Measurements from ENCODE around the gene SP5.
"Not testable (repeated sequence)": the region's sequence is repeated elsewhere in the genome, so short reads cannot be mapped to it uniquely, and the experiment has no call there.

The SP5 gene

DNA sequence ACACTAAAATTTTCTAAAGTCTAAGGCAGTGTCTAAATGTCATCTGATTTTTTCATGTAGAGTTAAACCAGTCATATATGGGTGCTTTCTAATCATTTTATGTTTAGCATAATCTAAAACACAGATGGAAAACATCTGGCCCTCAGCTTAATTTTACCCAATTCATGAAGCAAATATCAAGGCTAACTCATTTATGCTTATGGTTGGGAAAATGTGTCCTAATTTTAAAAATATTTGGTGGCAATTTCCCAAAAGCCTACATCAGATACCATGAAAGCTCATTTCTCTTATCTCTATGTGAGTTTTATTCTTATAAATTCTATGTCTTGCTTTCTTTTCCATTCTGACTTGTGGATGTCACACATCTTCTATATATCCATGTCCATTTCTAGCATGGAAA lies 7.2 kb downstream of the SP5 start:
- H3K4me3 ChIP-seq (replicated peaks; ENCODE audit: low read depth, low read length) = no peak overlapping the region
- TF ChIP-seq, protein P1, sequence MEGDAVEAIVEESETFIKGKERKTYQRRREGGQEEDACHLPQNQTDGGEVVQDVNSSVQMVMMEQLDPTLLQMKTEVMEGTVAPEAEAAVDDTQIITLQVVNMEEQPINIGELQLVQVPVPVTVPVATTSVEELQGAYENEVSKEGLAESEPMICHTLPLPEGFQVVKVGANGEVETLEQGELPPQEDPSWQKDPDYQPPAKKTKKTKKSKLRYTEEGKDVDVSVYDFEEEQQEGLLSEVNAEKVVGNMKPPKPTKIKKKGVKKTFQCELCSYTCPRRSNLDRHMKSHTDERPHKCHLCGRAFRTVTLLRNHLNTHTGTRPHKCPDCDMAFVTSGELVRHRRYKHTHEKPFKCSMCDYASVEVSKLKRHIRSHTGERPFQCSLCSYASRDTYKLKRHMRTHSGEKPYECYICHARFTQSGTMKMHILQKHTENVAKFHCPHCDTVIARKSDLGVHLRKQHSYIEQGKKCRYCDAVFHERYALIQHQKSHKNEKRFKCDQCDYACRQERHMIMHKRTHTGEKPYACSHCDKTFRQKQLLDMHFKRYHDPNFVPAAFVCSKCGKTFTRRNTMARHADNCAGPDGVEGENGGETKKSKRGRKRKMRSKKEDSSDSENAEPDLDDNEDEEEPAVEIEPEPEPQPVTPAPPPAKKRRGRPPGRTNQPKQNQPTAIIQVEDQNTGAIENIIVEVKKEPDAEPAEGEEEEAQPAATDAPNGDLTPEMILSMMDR (IDR thresholded peaks at IDR 0.05; ENCODE audit: low read length, missing control alignments) = no peak
- no peak for DNase-seq (ENCODE audit: low read depth)

- H3K4me3 ChIP-seq (replicated peaks; ENCODE audit: low read depth, low read length) = no peak overlapping the region
- TF ChIP-seq, protein P1 (IDR thresholded peaks at IDR 0.05; ENCODE audit: low read length, missing control alignments) = no peak
- no peak for DNase-seq (ENCODE audit: low read depth)
These were observed 8.4 kb downstream of the SP5 start for GRCh38 chr2:170723446-170723958.

DNA sequence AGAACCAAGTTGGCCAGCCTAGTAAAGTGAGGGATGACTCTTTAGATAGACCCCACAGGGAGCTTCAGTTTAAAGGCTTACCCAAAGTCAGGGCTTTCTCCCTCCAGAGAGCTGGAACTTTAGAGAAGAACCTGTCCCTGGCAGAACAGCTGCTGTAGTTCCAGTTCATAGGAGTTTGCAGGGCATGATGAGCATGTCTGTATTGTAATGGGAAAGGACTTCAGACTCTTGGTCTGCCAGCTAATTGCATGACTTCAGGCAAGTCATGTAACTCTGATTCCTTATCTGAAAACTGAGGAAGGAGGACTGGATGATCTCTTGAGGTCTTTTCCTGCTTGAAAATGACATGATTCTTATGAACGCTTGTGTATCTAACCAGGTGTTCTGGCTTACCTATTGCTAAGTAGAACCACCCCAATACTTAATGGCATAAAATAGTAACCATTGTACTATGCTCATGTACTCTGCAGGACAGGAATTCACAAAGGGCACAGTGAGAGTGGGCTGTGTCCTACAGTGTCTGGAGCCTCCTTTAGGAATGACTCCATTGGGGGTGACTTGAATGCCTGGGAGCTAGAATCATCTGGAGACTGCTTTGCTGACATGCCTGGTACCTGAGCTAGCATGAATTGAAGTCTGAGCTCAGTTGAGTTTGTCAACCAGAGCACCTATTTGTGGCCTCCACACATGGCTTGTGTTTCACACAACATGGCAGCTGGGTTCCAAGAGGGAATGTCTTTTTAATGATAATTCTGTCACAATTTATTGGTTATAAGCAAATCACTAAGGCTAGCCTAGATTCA lies 18.9 kb downstream of the SP5 start:
- TF ChIP-seq, protein P1 (IDR thresholded peaks at IDR 0.05; ENCODE audit: low read length, missing control alignments) = no peak
- no peak overlapping the region for H3K4me3 ChIP-seq (replicated peaks; ENCODE audit: low read depth, low read length)
- no peak for DNase-seq (ENCODE audit: low read depth)

GRCh38 chr2:170734601-170735000 lies 19.5 kb downstream of the SP5 start:
- not testable (repeated sequence) for H3K4me3 ChIP-seq (replicated peaks; ENCODE audit: low read depth, low read length); DNase-seq (ENCODE audit: low read depth)

DNA sequence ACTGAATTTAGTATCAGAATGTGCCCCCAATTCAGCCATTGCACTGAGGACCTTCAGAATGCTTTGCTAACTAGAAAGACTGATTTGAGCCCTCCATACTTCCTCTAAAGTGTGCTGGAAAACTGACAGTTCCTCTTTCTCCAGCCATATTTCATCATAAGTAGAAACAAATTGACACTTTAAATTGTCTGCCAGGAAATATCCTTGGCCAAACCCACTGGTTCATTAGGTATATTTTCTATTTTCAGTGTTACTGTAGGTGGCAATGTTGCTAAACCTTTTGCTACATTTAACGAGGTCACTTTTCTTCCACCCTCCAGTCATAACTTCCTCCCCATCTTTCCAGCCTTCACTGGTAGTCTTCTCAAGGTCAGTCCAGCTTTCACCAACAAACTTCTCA lies 21.5 kb downstream of the SP5 start:
- TF ChIP-seq, protein P1 (IDR thresholded peaks at IDR 0.05; ENCODE audit: low read length, missing control alignments) = no peak
- no peak for DNase-seq (ENCODE audit: low read depth)

DNA sequence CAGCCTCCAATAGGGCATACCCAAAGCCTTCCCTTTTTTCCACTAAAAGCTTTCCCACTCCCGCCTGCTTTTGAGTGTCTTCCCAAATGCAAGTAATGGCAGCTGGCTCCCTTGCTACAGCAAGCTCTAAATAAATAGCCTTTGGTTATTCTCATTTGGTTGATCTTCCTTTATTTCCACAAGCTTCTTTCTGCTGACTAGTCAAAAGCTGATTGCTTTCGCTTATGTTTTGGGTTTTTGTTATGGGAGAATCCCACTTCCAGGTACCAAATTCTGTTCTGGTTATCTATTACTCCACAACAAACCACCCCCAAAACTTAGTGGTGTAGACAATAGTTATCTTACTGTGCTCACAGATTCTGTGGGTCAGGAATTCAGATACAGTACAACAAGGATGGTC lies 22.3 kb downstream of the SP5 start:
- no peak for DNase-seq (ENCODE audit: low read depth)
- H3K4me3 ChIP-seq (replicated peaks; ENCODE audit: low read depth, low read length) = no peak overlapping the region
- TF ChIP-seq, protein P1 (IDR thresholded peaks at IDR 0.05; ENCODE audit: low read length, missing control alignments) = no peak

More for the DNA sequence above, 21.5 kb downstream of the SP5 start:
- H3K4me3 ChIP-seq (replicated peaks; ENCODE audit: low read depth, low read length) = no peak overlapping the region

GRCh38 chr2:170737821-170738220 lies 22.7 kb downstream of the SP5 start:
- no peak overlapping the region for H3K4me3 ChIP-seq (replicated peaks; ENCODE audit: low read depth, low read length)
- no peak for DNase-seq (ENCODE audit: low read depth)
- TF ChIP-seq, protein P1 (IDR thresholded peaks at IDR 0.05; ENCODE audit: low read length, missing control alignments) = no peak
